ENCODE data around the gene MCU. TPM values are rescaled to one million over a fixed set of nuclear protein-coding genes. Genes with fewer than 3 reads are reported as not detected.
A peak's percentile ranks its signal among the peaks of the same experiment; 100 is the strongest.

MCU gene
- total RNA-seq, 1 donor from 2014 or later: 31.8 TPM

GRCh38 chr10:72800000-72800740 lies 108.2 kb downstream of the MCU start:
- H3K27me3 Mint-ChIP-seq (ENCODE audit: low read depth, unreplicated experiment): no peaks in the 10 kb centered on the region
- H3K4me3 Mint-ChIP-seq (ENCODE audit: unreplicated experiment): no peak overlapping the region
- Histone ChIP-seq H3K36me3 (ENCODE audit: insufficient read depth, low read length) (no peaks in the 10 kb centered on the region), H3K27ac (ENCODE audit: low read depth, low read length) (no peak overlapping the region), H3K9me3 (ENCODE audit: insufficient read depth, low read depth, low read length) (no peaks in the 10 kb centered on the region), H3K9ac (ENCODE audit: low read length) (no peak overlapping the region), H3K27me3 (ENCODE audit: insufficient read depth, low read length) (no peaks in the 10 kb centered on the region), H3K4me2 (ENCODE audit: low read length) (no peak overlapping the region), H3K79me2 (ENCODE audit: insufficient read depth, low read length) (peaks cover 5% of the 10 kb centered on the region), H2AFZ (ENCODE audit: low read depth, low read length) (no peak overlapping the region), H3K4me1 (ENCODE audit: insufficient read depth, low read length) (peaks cover 7% of the 10 kb centered on the region), H3K4me3 (ENCODE audit: insufficient read depth, low read depth, low read length) (no peak overlapping the region), H4K20me1 (ENCODE audit: insufficient read depth, low read length) (no peaks in the 10 kb centered on the region)
- TF ChIP-seq CTCF (IDR thresholded peaks at IDR 0.05; ENCODE audit: insufficient read depth, low read depth, low read length) (no peak), EZH2 (IDR thresholded peaks at IDR 0.05; ENCODE audit: insufficient read depth, low read length) (no peak)
- H3K27ac Mint-ChIP-seq (ENCODE audit: unreplicated experiment): no peak overlapping the region
- peaks cover 9% of the 10 kb centered on the region for H3K4me1 Mint-ChIP-seq (ENCODE audit: low read depth, unreplicated experiment)
- no peak for FAIRE-seq
- no peaks in the 10 kb centered on the region for H3K9me3 Mint-ChIP-seq (ENCODE audit: unreplicated experiment)
- peaks cover 3% of the 10 kb centered on the region for H3K36me3 Mint-ChIP-seq (ENCODE audit: low read depth, unreplicated experiment)
- DNase-seq (ENCODE audit: low read depth): peak; percentile 61

GRCh38 chr10:72800741-72801092 lies 108.8 kb downstream of the MCU start:
- peak overlapping the region; percentile 58 for H3K27ac Mint-ChIP-seq (ENCODE audit: unreplicated experiment)
- no peak for TF ChIP-seq EZH2 (IDR thresholded peaks at IDR 0.05; ENCODE audit: insufficient read depth, low read length)
- TF ChIP-seq CTCF (IDR thresholded peaks at IDR 0.05; ENCODE audit: insufficient read depth, low read depth, low read length): no peak
- FAIRE-seq (no peak), DNase-seq (ENCODE audit: low read depth) (no peak)
- Histone ChIP-seq H3K36me3 (ENCODE audit: insufficient read depth, low read length) (no peaks in the 10 kb centered on the region), H2AFZ (ENCODE audit: low read depth, low read length) (no peak overlapping the region), H3K27me3 (ENCODE audit: insufficient read depth, low read length) (no peaks in the 10 kb centered on the region), H3K79me2 (ENCODE audit: insufficient read depth, low read length) (peaks cover 8% of the 10 kb centered on the region), H3K9me3 (ENCODE audit: insufficient read depth, low read depth, low read length) (no peaks in the 10 kb centered on the region), H3K4me1 (ENCODE audit: insufficient read depth, low read length) (peaks cover 7% of the 10 kb centered on the region), H4K20me1 (ENCODE audit: insufficient read depth, low read length) (no peaks in the 10 kb centered on the region), H3K27ac (ENCODE audit: low read depth, low read length) (no peak overlapping the region), H3K4me3 (ENCODE audit: insufficient read depth, low read depth, low read length) (no peak overlapping the region), H3K4me2 (ENCODE audit: low read length) (no peak overlapping the region), H3K9ac (ENCODE audit: low read length) (no peak overlapping the region)
- H3K4me3 Mint-ChIP-seq (ENCODE audit: unreplicated experiment): peak overlapping the region; percentile 34
- no peaks in the 10 kb centered on the region for H3K27me3 Mint-ChIP-seq (ENCODE audit: low read depth, unreplicated experiment)
- H3K36me3 Mint-ChIP-seq (ENCODE audit: low read depth, unreplicated experiment): peaks cover 3% of the 10 kb centered on the region
- no peaks in the 10 kb centered on the region for H3K9me3 Mint-ChIP-seq (ENCODE audit: unreplicated experiment)
- peaks cover 9% of the 10 kb centered on the region for H3K4me1 Mint-ChIP-seq (ENCODE audit: low read depth, unreplicated experiment)

- no peak for DNase-seq (ENCODE audit: low read depth)
- H3K4me3 Mint-ChIP-seq (ENCODE audit: unreplicated experiment): no peak overlapping the region
- H3K4me1 ChIP-seq (ENCODE audit: insufficient read depth, low read length): peaks cover 7% of the 10 kb centered on the region
- no peaks in the 10 kb centered on the region for H3K27me3 Mint-ChIP-seq (ENCODE audit: low read depth, unreplicated experiment)
- no peaks in the 10 kb centered on the region for H3K9me3 Mint-ChIP-seq (ENCODE audit: unreplicated experiment)
- H3K79me2 ChIP-seq (ENCODE audit: insufficient read depth, low read length): peaks cover 8% of the 10 kb centered on the region
- H3K4me3 ChIP-seq (ENCODE audit: insufficient read depth, low read depth, low read length): no peak overlapping the region
- H3K4me2 ChIP-seq (ENCODE audit: low read length): no peak overlapping the region
- no peaks in the 10 kb centered on the region for H4K20me1 ChIP-seq (ENCODE audit: insufficient read depth, low read length)
- TF ChIP-seq EZH2 (IDR thresholded peaks at IDR 0.05; ENCODE audit: insufficient read depth, low read length) (no peak), CTCF (IDR thresholded peaks at IDR 0.05; ENCODE audit: insufficient read depth, low read depth, low read length) (no peak)
- no peaks in the 10 kb centered on the region for H3K36me3 ChIP-seq (ENCODE audit: insufficient read depth, low read length)
- FAIRE-seq: no peak
- H3K4me1 Mint-ChIP-seq (ENCODE audit: low read depth, unreplicated experiment): peaks cover 9% of the 10 kb centered on the region
- H3K9me3 ChIP-seq (ENCODE audit: insufficient read depth, low read depth, low read length): no peaks in the 10 kb centered on the region
- no peak overlapping the region for H3K9ac ChIP-seq (ENCODE audit: low read length)
- H2AFZ ChIP-seq (ENCODE audit: low read depth, low read length): no peak overlapping the region
- no peaks in the 10 kb centered on the region for H3K27me3 ChIP-seq (ENCODE audit: insufficient read depth, low read length)
- H3K27ac ChIP-seq (ENCODE audit: low read depth, low read length): no peak overlapping the region
- H3K27ac Mint-ChIP-seq (ENCODE audit: unreplicated experiment): no peak overlapping the region
- H3K36me3 Mint-ChIP-seq (ENCODE audit: low read depth, unreplicated experiment): no peaks in the 10 kb centered on the region
Observed at GRCh38 chr10:72801263-72801868, 109.4 kb downstream of the MCU start.
